GM21737 (cell line): ENCODE data around the gene PRR20G.
"Not testable (repeated sequence)": the region's sequence is repeated elsewhere in the genome, so short reads cannot be mapped to it uniquely, and the experiment has no call there.

Experiments
- ATAC-seq: cut with Tn5 transposase; IDR thresholded peaks from one replicate; pipeline ENCODE4 v1.9.1; 2021; ENCODE audit warnings: mild to moderate bottlenecking, moderate library complexity; ENCODE audit not compliant: unreplicated experiment

PRR20G gene

DNA sequence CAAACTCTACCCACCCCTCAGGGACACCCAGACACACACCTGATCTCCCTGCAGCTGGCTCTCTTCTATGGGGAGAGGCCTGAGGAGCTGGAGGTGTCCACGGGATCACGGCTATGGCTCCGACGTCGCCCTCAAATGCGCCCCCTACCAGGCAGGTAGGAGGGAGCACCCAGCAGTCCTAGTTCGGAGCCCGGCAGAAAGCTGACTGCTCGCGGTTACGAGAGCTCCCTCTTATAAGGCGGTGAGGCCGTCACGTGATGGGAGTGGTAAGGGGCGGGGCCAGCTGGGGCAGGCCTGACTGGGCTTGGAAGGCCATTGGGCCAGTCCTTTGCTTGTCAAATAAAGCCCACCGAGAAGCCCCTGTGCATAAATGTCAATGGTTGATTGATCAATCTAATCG is at the start of gene PRR20G:
Gene PRR20G (minus strand): TSS at position 207 of the 400 bp plus-strand sequence. CDS start 681 bp downstream, outside the sequence.
- ATAC-seq, result no peak

DNA sequence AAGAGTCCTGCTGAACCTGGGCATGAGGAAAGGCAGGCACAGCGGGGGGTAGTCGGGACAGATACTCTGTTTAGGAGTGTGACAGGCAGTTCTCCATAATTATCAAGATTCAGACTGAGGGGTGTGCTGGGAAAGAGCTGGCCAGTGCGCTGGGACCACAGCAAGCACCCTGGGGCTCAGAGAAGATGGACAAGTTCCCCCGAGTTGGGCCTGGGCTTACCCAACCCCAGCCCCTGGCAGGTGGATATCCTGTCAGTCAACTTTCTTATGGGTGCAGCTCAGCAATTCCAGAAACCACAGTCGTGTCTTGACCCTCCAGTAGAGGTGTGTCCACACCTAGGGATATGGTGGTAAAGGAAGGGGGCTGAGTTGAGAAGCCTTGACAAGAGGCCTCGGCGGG is 49.2 kb upstream of the PRR20G start:
- no peak for ATAC-seq

DNA sequence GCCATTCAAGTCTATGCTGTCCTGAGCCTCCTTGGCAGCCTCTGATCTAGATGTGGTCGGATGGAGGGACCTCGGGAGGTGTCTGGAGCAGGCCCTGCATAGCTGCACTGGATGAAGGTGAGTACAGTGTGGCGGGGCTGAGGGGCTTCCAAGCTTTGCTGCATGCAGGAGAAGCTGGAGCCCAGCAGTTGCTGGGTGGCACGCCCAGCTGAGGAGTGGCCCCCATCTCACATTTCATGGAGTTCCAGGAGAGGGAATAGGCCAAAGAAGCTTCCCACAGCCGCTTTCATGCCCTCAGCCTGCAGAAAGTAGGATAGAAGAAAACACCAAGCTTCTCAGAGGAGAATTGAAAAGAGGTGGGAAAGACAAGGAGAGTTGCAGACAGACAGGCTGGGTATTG is 48.3 kb upstream of the PRR20G start:
- no peak for ATAC-seq

DNA sequence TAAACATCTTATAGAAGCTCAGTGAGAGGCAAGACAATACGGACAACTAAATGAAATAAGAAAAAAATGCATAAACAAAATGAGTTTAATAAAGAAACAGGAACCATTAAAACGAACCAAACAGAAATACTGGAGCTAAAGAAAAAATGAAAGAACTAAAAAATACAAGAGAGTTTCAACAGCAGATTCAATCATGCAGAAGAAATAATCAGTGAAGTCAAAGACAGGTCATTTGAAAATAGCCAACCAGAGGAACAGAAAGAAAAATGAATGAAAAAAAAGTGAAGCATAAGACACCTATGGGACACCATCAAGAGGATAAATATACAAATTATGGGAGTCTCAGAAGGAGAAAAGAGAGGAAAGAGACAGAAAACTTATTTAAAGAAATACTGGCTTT is 42.5 kb upstream of the PRR20G start:
- ATAC-seq, result no peak

DNA sequence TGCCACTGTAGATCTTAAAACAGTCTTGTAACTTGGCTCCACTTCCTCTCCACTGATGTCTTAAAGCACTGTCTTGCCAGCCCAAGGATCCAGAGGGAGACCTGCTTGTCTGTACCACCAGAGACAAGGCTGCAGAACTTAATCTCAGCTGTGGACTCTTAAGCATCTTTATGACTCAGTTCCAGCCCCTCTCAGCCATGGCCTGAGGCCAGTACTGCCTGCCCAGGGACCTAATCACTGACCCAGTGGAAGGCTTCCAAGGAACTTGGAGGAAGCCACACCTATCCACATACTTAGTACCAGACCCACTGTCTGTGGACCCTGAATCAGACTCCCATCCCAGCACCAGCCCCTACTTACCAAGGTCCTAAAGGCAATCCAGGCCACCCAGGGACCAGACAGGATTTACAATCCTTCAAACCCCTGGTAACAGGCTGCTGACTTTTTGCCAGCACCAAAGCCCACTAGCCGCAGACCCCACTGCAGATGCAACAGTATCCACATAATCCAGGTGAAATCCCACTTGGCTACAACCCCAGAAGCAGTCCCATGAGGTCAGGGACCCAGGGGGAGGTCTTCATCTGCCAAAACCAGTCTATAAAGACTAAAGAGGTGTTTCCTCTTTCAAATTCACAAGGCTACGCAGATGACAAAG is 41.9 kb upstream of the PRR20G start:
- ATAC-seq, result no peak

DNA sequence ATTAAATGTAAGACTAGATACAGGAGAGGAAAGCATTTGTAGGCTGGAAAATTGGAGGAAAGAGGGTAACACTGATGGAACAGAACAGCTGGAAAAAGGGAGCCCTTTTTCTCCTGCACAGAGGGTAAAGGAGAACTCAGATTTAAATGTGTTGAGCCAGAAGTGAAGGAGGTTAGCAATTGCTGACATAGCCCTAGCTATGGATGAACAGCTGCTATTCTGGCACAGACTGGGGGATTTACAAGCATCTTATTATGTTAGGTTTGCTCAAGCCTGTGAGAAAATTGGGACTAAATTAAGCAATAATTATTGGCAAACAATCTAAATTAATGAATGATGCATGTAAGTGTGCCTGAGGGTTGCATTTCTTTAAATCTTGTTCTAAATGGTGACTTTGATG is 40.6 kb upstream of the PRR20G start:
- ATAC-seq, result no peak

DNA sequence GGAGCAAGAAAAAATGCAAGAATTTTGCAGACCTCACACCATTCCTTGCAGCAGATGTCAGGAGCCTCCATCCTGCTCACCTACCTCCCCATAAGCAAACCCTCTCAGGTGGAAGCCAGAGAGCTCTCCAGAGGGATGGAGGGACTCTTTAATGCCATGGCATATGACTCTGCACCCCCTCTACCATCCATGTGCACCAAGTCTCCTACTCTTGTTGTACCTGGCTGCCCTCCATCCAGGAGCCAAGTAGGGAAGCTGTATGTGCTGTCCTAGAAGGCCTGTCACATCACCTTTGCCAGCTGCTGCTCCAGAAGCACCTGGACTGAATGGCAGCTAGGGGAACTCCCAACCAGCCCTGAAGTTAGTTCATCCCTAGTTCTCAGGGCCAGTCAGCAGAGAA is 38.5 kb upstream of the PRR20G start:
- ATAC-seq, result no peak

DNA sequence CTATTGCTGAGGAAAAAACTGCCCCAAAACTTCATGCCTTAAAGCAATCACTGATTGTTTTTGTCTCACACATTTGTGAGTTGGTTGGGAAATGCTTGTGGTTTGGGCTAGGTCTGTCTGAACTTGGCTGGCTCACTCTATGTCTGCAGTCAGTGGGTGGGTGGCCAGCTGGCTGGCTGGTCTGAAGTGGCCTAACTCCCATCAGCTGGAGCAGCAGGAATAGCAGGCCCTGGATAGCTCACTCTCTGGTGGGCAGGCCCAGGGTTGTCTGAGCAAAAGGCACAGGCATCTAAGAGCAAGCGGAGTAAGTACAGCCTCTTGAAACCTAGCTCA is 37.7 kb upstream of the PRR20G start:
- ATAC-seq, result no peak

DNA sequence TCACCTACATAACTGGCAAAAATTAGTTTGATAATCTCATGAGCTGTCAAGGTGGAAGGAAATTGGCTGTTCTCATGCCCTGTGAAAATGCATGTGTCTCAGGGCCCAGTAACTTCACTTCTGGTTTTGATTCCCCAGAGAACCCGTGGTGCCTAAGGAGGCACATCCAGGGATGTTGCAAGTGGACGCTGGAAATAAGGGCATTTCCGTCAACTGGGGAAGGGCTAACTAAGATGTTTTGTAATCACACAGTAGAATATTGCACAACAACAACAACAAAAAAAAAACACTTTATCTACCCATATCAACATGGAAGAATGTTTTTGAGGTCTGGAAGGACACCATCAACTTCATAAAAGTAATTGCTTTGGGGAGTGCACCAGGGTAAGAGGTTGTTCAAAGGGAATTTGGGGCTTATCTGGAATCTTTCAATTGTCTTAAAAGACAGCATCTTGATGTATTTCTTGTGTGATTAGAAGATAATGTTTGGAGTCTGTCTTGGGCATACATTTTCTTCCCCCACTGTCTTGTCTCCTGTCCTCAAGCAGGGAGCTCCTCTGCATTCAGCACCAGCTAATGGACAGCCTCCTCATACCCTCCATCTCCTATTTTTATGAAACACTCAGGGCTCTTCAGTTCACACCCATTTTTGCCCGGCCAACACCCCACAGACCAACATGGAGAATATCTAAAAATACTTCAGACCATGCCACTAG is 37.2 kb upstream of the PRR20G start:
- no peak for ATAC-seq

DNA sequence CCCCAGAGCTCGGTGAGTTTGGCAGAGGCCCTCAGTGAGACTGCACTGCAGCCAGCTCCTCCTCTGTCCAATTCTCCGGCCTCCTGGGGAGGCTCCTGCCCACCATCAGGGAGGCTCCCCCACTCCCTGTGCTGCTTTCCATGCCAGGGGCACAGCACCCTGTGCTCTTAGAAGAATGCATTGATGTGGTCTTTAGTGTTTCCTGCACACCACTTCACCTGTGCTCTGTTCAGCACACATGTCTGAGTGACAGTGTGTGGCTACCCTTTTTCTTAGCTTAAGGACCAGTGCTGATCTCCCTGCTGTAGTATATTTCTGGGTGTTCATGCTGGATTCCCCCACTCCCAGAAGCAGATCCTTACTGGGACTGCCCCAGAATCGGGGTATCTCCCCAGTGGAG is 36.2 kb upstream of the PRR20G start:
- ATAC-seq, result no peak

DNA sequence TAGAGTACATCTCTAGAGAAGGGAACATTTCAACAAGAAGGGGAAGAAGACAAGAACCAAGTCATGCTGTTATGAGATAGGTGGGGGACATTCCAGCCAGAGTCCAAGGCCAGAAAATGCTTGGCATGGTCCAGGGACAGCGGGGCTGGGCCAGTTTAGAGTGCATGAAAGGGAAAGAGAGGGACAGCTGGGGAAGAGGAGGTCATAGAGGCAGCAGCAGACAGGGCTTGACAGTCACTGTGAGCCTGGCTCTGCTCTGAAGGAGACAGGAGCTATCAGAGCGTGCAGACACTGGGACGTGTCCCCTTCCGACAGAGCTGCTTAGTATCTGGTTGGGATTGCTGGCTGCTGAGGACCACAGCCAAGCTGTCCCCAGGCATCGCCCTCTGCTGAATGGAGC is 35.7 kb upstream of the PRR20G start:
- ATAC-seq, result no peak

DNA sequence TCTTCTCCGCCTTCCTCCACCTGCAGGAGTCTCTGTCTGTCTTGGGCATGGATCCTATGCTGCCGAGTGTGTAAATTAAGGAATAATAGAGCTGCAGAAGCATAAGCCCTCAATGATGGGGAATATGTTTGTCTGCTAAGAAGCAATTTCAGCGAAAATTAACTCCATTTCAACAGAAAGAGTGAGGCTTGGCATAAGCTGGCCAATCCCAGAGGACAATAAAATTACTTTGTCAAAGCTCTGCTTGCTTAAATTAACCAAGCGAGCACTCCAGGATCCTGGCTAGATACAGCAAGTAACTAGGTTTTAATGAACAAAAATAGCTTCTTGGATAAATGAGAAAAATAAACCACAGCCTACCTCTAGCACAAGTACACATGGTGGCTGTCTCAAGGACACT is 33.5 kb upstream of the PRR20G start:
- no peak for ATAC-seq

DNA sequence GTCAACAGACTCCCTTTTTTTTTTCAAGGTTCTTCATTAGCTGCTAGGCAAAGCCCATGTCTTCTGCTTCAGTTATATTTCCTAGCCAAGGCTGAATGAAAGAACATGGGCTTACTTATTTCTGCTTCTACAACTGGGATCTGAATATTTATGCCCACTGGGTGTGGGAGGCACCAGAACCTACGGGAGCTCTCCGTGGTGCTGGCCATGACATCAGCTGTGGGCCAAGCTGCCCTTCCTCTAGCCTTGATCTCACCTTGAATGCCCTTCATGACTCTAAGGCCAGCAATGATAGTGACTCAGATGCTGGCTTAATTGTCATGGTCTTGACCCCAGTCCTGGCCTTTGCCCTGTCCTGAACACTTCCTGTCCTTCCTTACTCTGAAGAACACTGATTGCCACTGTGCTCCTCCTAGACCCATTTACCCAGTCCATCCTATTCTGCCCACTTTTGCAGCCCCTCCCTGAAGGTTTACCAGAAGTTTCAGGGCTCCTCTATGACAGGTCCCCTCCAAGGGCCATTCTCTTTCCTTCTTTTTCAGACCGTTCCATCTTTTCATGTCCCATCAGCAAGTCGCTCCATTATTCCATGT is 32.8 kb upstream of the PRR20G start:
- ATAC-seq, result no peak

DNA sequence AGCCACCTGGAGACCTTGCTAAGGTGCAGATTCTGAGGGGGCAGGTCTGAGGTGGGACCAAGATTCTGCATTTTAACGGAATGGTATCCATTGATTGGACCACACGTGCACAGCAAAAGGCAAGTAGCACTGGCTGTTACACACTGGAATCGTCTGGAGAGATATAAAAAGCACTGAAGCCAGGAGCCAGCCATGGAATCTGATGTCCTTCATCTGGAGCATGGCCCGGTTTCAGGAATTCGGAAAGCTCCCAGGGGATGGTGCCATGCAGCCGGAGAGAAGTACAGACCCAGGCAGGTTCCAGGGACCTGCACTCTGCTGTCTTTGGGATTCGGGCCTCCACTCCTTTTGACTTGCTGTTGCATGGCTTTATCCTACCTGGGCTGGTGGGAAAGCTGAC is 28.8 kb upstream of the PRR20G start:
- no peak for ATAC-seq

DNA sequence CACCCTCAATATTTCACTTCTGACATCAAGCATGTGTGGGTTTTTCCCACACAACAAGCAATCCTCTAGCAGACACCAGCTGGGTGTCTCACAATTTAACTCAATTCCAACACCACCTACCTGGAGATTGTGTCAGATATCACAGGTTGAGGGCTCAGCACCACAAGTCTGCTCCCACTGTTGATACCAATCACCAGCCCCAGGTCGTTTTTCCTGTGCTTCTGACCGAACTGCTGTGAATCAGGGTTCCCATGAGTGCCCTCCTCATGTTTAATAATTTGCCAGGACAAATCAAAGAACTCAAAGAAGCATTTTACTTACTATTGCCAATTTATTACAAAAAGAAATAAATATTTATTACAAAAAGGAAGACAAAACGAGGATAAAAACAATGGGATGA is 25.0 kb upstream of the PRR20G start:
- ATAC-seq, result no peak

DNA sequence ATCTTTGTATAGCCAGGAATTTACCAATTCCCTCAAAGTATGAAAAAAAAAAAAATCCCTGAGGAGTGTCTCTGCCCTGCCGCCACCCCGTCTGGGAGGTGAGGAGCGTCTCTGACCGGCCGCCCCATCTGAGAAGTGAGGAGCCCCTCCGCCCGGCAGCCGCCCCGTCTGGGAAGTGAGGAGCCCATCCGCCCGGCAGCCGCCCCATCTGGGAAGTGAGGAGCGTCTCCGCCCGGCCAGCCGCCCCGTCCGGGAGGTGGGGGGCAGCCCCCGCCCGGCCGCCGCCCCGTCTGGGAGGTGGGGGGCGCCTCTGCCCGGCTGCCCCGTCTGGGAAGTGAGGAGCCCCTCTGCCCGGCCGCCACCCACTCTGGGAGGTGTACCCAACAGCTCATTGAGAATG is 21.0 kb upstream of the PRR20G start:
- not testable (repeated sequence) for ATAC-seq

DNA sequence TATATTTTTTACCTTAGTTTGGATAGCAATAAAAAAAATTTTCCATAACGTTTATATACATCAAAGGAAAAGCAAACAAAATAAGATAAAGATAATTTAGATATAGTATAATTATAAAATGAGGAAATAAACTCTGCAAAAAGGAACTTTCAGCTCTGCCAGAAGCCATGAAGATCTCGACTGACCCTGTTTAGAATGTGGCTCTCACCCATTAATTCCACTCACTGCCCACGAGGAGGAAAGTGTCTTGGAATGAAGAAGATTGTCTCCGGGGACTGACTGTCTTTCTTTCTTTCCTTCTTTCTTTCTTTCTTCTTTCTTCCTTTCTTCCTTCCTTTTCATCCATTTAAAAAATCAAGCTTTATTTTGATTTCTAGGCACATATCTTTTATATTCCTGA is 20.1 kb upstream of the PRR20G start:
- ATAC-seq, result no peak

DNA sequence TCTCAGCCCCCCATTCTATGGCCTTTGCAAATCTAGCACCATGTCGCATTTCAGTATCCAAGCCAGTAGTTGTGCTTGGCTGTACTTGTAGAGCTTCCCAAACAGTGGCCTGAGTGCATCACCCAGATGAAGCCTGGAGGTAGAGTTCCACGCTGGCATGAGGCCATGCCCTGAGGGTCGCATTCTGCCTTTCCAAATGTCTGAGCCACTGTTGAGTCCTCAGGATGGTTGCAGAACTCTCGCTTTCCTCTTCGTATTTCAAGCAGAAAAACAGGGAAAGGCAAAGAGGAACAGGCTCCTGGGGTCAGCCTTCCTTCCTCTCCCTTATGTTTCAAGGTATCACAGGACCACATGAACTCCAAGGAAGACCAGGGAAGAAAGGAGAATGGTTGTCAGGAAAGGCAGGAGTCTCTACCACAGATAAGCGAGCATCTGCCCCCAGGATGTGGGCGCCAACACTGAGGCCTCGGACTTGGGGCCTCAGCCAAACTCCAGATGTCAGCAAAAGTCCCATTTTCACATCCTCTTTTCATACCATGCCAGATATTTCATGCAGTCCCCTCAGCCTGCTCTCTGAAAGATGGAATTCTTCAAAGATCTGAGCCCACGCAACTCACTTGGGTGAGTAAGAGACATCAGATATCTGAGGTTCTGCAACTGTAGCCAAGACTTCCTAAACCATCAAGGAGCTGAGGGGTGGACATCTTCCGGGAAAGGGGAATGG is 19.4 kb upstream of the PRR20G start:
- no peak for ATAC-seq

DNA sequence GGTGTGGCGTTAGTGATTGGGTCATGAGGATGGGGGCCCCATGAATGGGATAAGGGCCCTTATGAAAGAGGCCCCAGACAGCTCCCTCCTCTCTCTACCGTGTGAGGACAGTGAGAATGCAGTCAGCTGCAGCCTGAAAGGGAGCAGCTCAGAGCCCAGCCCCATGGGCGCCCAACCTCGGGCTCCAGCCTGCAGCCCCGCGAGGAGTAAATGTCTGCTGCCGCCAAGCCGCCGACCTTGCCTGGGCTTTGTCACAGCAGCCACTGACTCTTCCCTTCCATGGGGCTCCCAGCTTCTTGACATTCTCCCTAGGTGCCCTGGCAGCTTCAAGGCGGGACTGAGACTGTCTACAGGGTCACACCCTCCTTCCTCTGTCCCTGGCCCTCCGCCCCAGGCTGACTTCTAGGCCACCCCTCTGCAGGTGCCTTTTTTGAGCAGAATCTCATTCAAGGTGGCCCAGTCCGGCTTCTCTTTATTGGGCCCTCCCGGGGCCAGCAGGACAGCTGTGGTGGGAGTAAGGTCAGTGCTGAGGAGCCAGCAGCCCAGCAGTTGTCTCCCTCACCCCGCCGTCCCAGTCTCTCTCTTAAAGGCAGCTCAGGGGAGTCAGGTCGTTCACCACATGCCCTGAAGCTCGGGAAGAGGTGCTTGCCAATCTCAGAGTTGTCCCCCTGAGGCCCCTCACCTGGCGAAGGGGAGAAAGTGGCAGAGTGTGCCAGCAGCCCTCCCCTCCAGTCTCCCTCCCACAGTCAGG is 18.7 kb upstream of the PRR20G start:
- ATAC-seq, result no peak

DNA sequence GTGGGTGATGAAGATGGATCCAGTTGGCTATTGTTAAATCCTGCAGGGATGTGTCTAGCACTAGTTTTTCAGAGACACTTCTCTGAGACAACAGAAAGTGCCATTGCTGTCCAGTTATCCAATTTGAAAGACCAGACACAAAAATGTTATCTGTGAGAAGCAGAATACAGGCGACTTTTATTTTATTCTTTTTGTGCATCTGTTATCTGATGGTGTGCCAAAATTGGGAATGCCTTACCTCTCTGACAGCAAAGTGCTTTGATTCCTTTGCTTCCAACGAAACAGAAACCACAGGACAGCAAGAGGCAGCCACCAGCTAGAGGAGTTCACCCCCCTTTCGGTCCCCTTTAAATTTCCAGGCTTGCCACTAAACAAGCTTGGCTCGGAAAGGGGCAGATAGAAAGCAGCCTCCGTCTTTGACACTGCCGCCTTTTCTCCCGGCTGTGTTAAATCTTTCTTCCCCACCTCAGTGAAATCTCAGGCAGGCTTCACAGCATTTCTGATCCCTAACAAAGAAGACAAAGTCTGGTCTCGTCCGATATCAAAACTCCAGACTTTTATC is 17.7 kb upstream of the PRR20G start:
- no peak for ATAC-seq
